DMS114 treated with DMSO at 0.1 percent for 48 hours (cell line): Measurements from ENCODE around the gene PLIN3.
"Not testable (repeated sequence)": the region's sequence is repeated elsewhere in the genome, so short reads cannot be mapped to it uniquely, and the experiment has no call there.

Source experiments
- DNase-seq: peaks from one replicate; lab custom pipeline; 2025; ENCODE audit not compliant: unreplicated experiment; lab: John Stamatoyannopoulos, UW

PLIN3 gene

DNA sequence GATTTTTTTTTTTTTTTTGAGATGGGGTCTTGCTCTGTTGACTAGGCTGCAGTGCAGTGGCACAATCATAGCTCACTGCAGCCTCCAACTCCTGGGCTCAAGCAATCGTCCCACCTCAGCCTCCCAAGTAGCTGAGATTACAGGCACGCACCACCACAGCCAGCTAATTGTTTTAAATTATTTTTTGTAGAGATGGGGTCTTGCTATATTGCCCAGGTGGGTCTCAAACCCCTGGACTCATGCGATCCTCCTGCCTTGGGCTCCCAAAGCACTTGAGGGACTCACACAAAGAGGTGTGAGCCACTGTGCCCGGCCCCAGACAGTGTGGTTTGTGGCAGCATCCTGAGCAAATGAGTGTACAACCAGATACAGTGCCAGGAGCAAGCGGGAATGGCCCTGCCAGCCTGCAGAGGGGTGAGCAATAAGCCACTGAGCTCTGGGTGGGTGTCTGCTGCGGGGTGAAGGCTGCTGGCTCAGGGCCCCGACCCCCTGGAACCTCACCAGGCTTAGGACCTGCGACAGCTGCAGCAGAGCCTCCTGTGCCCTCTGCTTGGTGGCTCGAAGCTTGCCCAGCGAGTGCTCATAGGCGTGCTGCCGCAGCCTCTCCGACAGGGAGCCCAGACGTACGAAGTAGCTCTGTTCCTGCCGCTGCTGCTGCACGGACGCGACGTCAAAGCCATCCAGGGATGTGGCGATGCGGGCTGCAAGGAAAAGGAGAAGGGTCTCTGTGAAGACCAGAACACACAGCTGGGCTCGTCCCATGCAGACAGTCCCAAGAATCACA lies 20.1 kb downstream of the PLIN3 start:
- DNase-seq = no peak

DNA sequence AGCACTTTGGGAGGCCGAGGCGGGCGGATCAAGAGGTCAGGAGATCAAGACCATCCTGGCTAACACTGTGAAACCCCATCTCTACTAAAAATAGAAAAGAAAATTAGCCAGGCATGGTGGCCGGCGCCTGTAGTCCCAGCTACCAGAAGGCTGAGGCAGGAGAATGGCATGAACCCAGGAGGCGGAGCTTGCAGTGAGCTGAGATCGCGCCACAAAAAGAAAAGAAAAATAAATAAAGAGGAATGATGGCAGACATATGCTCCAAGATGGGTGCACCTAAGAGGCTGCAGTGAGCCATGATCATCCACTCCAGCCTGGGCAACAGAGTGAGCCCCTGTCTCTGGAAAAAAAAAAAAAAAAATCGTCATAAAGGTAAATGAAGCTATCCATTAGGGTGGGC lies 21.5 kb downstream of the PLIN3 start:
- not testable (repeated sequence) for DNase-seq

DNA sequence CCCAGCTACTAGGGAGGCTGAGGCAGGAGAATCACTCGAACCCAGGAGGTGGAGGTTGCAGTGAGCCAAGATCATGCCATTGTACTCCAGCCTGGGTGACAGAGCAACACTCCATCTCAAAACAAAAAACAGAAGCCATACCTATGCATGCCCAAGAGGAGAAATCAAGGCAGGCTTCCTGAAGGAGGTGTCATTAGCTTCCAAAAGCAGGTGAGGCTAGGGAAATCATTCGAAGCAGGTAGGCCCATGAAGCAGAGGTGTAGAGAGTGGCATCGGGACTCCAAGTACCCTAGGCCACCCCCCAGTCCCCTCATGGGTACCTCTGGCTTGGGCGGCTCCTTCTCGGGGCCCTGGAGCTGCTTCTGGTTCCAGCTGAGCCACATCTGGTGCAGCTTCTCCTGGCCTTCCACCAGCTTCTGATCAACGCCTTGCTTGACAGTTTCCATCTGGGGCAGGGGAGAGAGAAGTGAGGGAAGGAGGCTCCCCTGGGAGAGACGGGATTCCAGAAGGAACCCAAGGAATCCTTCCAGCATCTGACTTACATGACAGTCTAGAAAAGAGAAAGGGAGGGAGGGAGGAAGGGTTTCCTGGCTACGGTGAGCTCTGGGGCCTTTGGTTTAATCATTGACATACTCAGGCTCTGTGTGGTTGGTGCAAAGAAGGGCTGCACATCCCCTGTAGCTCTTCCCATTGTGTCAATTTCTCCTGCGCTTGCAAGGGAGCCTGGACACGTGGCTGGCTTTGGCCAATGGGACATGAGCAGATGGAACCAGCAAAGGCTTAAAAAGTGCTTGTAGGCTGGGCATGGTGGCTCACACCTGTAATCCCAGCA lies 22.9 kb downstream of the PLIN3 start:
- no peak for DNase-seq

DNA sequence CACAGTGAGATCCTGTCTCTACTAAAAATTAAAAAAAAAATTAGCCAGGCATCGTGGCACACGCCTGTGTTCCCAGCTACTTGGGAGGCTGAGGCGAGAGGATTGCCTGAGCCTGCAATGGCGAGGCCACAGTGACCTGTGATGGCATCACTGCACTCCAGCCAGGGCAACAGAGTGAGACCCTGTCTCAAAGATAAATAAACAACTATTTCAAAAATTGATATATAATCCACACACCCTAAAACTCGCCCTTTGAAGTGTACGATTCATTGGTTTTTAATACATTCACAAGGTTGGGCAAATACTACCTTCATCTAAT lies 23.9 kb downstream of the PLIN3 start:
- DNase-seq = no peak

DNA sequence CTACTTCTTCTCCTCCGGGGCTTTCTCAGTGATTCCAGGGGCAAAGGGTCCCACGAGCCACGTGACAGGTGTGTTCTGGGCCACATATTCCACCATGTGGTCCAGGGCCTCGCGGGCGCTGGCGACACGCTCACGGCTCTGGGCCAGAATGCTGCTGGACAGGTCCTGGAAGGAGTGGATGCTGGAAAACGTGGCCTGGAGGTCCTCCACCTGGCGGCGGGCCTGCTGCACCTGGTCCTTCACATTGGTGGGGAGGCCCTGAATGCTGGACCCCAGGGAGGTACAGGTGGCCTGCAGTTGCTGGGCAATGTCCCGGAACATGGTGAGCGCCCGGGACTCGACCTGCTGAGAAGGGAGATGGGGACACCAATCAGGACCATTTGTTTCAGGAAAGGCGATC lies 28.3 kb downstream of the PLIN3 start:
- DNase-seq = no peak

DNA sequence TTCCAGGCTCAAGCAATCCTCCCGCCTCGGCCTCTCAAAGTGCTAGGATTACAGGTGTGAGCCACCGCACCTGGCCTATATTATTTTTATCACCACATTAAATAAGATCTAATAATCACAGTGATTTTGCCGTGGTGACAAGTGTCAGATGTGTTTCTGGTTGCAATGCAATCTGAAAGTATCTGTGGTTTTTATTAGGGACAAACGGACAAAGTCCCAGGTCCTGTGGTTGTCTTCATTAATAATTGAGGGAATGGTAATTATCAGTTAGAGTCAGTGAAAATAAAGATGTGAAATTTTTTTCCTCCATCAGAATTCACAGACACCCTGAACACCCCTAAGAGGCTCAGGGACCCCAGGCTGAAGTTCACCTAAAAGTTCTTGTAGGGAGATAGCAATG lies 34.7 kb downstream of the PLIN3 start:
- no peak for DNase-seq

DNA sequence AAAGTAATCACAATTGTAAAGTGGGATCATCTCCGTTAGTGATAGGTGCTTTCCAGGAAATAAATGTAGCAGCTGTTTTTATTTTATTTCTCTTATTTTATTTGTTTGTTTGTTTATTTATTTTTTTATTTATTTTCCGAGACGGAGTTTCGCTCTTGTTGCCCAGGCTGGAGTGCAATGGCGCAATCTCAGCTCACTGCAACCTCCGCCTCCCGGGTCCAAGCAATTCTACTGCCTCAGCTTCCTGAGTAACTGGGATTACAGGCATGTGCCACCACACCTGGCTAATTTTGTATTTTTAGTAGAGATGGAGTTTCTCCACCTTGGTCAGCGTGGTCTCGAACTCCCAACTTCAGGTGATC lies 35.5 kb downstream of the PLIN3 start:
- DNase-seq = not testable (repeated sequence)

DNA sequence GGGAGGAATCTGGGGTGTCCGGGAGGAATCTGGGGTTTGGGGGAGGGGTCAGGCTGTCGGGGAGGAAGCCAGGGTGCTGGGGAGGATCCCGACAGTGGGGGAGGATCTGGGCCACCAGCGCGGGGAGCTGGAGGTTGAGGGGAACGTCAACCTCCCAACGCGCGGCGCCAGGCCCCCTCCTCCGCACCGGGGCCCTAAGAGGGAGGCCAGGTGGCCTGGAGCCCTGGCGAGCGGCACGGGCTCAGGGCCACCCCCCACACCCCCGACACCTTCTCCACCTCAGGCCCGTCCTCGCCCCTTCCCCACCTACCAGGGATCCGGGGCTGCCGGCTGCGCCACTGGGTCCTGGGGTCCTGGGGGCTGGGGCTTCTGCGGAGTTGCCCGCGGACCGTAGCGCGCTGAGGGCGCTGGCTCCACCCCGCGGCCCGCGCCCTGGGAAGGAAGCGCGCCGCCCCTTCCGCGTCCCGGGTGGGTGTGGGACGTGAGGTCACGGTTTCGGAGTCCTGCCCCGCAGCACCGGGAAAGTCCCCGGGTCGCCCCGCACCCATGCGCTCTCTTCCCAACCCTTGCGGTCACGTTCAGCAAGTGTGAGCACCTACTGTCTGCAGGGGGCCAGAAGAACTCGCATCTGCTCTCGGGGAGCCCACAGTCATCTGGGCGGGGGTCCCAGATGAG lies 36.0 kb downstream of the PLIN3 start, which contains the start of gene TICAM1:
Gene TICAM1 (minus strand): TSS at position 409 of the 675 bp plus-strand sequence. CDS start 13,335 bp downstream, outside the sequence.
- DNase-seq = no peak

DNA sequence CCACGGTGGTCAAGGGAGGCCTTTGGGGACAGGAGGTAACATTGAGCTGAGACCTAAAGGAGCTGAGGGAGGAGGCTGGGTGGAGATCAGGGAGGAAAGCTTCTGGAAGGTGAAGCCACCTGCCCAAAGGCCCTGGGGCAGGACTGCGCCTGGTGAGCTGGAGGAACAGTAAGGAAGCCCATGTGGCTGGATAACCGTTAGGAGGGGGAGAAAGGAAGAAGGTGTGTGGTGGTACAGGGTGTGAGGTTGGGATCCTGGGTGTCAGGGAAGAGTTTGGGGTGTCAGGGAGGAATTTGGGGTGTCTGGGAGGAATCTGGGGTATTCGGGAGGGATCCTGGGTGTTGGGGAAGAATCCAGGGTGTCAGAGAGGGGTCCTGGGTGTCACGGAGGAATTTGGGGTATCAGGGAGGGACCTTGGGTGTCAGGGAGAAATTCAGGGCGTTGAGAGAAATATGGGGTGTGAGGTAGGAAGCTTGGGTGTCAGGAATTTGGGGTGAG lies 36.6 kb downstream of the PLIN3 start:
- no peak for DNase-seq

DNA sequence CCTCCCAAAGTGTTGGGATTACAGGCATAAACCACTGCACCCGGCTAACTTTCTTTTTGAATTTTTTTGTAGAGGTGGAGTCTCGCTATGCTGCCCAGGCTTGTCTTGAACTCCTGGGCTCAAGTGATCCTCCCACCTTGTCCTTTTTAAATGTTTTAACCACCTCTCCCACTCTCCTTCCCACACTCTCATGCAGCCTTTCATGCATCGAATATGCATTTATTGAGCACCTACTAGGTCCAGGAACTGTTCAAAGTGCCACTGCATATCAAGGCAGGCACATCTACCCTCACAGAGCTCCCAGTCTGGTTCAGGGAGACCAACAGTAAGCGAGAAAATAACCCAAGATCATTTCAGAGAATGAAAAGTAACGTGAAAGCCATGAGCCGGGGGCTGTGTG lies 37.1 kb downstream of the PLIN3 start:
- DNase-seq = no peak

DNA sequence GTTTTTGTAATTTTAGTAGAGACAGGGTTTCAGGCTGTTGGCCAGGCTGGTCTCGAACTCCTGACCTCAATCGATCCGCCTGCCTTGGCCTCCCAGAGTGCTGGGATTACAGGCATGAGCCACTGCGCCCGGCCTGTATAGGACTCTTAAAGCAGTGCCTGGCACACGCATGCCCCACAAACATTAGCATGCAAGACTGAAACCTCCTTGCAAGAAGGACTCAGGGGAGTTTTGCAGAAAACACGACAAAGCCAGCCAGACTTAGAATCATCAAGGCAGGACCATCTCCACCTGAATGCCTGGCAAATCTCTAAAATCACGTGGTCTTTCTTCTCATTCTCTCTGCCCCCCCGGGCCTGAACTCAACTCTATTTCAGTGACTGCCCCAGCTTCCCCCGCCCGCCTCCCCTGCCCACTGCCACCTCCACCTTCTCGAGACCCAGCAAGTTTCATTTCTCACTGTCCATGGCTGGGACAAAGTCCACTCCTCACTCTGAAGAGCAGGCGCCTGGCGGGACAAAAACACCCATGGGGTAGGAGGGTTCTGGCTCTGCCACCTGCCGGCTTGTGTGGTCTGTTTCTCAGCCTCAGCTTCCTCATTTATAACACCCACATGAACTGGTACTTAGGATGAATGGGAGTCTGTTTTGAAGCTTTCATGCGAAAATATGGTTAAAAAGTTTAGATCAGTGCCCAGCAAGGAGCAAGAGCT lies 38.3 kb downstream of the PLIN3 start:
- no peak for DNase-seq

DNA sequence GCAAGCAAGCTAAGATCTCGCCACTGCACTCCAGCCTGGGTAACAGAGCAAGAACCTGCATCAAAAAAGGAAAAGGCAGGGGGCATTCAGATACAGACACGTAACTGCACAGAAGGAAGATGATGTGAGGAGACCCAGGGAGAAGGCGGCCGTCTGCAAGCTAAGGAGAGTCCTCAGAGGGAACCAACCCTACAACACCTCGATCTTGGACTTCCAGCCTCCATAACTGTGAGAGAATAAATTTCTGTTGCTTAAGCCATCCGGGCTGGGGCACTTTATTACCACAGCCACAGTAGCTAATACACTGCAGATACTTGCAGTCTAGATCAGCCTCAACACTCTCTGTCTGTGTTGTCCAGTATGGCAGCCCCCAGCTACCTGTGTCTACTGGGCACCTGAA lies 43.9 kb downstream of the PLIN3 start:
- no peak for DNase-seq

DNA sequence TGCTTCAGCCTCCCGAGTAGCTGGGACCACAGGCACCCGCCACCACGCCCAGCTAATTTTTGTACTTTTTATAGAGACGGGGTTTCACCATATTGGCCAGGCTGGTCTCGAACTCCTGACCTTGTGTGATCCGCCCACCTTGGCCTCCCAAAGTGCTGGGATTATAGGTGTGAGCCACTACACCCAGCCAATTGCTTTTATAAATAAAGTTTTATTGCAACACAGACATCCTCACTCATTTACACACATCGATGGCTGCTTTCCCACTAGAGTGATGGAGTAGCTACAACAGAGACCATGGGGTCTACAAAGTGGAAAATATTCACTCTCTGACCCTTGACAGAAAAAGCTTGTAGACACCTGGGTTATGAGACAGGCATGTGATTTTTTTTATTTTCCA lies 45.1 kb downstream of the PLIN3 start:
- not testable (repeated sequence) for DNase-seq

DNA sequence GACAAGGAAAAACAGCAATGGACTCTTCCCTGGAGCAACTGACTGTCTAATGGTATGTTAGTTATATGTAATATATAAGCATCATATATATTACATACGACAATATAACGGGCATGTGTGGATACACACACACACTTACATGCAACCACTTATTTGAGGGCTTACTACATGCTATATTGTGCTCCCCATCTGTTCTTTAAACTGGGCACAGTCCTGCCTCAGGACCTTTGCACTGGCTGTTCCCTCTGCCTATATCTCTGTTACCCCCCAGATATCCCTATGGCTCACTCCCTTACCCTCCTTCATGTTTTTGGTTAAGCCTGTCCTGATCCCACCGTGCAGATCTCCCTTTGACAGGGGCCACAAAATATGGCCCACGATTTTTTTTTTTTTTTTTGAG lies 46.2 kb downstream of the PLIN3 start:
- DNase-seq = no peak

DNA sequence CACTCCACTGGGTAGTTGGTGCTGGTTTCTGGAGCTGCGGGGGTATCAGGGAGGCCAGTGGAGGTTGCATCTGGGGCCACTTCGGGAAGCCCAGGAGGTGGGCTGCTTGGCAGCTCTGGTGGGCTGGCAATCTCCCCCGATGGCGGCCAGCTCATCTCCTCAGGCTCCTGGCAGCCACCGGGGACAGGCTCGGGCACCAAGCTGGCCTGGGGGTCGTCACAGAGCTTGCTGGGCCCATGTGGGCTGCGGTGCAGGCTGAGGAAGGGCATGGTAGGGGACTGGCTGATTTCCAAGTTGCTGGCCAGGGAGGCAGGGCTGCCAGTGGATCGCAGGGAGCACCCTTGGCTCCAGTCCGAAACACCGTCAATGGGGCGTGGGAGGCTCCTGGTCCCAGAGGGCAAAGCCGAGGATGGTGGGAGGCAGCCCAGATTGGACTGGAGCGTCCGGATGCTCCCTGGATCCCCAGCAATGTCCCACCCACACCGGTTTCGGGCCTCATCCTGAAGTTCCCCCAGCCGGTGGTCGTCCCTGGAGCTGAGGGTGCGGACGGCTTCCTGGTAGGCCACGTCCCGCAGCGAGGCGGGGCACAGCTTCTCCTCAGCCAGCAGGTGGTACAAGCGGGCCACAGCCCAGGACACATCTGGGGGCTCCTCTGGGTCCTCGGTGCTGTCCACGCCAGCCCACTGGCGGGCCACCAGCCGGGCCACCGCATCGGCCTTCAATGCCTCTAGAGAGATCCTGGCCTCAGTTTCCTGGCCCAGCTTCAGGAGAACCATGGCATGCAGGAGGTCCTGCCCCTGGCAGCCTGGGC lies 49.8 kb downstream of the PLIN3 start:
- DNase-seq = no peak

DNA sequence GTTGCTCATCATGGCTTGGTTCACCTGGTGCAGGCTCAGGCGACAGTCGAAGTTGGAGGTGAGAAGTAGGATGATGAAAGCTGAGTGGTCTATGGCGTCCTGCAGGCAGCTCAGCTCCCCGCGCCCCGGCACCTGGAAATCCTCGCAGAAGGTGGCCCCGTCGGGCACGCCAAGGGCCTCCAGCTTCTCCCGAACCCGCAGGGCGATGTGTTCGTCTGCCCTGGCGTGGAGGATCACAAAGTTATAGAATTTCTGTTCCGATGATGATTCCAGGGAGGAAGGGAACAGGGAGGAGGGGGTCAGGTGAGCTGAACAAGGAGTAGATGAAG lies 50.6 kb downstream of the PLIN3 start:
- DNase-seq = no peak

DNA sequence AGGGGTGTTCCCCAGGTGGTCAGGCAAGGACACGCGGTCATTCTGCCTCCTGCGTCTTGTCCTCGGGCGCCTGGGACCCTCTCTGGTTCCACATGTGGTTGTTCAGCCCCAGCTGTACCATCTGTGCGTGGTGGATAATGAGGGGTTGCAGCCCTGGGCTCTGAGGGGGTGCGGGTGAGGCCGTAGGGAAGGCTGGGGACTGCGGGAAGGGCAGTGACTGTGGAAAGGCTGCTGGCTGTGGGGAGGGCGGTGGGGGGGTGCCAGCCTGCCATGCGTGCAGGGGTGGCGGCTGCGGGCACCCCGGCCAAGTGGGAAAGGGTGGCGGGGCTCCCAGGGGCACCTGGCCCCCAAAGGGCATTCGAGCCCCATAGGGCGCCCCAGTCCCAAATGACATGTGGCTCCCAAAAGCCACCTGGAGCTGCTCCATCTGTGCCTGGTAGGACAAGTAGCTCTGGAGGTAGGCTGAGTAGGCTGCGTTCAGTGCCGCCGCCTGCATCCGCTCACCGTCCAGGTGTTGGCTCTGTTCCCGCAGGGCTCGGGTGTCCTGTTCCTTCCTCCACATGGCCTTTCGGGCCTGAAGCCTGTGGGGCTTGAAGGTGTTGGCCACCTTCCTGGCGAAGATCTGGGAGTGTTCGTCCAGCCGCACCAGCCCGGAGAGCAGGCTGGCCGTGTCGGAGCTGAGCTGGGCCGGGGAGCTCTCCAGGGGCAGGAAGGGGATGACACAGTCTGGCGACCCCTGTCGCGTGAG lies 51.1 kb downstream of the PLIN3 start:
- DNase-seq = no peak

DNA sequence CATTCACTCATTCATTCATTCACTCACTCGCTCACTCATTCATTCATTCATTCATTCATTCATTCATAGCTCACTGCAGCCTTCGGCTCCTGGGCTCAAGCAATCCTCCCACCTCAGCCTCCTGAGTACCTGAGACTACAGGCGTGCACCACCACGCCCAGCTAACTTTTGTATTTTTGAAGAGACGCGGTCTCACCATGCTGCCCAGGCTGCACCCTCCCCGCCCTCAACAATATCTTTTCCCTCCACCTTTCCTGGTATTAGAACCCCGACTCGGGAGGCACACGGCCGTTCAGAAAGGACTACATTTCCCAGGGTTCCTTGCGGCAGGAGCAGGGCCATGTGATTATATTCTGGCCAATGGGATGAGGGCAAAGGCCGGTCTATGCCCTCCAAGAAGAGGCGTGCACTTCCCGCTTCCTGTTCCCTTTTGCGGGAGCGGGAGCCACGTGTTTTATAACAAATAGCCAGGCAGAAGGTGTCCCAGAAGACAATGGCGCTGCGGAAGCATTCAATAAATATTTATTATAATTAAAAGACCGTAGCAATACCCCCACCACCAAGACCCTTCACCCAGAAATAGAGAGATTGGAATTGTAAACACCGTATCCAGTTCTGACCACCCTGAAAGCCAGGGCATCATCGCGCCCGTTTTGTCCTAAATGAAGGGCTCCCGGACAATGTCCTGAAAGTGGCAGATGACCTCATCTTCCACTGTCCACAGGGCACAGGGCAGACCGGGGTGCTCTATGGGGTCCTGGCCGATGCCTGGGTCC lies 51.9 kb downstream of the PLIN3 start:
- DNase-seq = peak; percentile 55
